IPS DF 6.9 (cell line): ENCODE measurements around the gene SLC9C2.
"Not testable (repeated sequence)": the region's sequence is repeated elsewhere in the genome, so short reads cannot be mapped to it uniquely, and the experiment has no call there.

Source experiments
- DNase-seq: peaks from one replicate; pipeline ENCODE4 v3.0.0-alpha.2; 2013; ENCODE audit warnings: low read depth, low spot score
- H3K27ac ChIP-seq: one replicate; pipeline ENCODE4 v1.5.1; 2013; ENCODE audit warnings: low read length, control low read depth
- H3K27me3 ChIP-seq: 2 replicates; pipeline ENCODE4 v1.6.1; 2013; ENCODE audit warnings: mild to moderate bottlenecking, low read length; ENCODE audit not compliant: control insufficient read depth, insufficient read depth
- H3K36me3 ChIP-seq: 2 replicates; pipeline ENCODE4 v1.6.1; 2013; ENCODE audit warnings: low read length; ENCODE audit not compliant: control insufficient read depth, insufficient read depth
- H3K4me1 ChIP-seq: 2 replicates; pipeline ENCODE4 v1.6.1; 2013; ENCODE audit warnings: low read length; ENCODE audit not compliant: control insufficient read depth, insufficient read depth
- H3K4me3 ChIP-seq: 2 replicates; pipeline ENCODE4 v1.5.1; 2013; ENCODE audit warnings: mild to moderate bottlenecking, low read length
- H3K9me3 ChIP-seq: 2 replicates; pipeline ENCODE4 v1.6.1; 2013; ENCODE audit warnings: low read length, inconsistent platforms; ENCODE audit not compliant: control insufficient read depth, insufficient read depth
- WGBS: extraction: QIAGEN DNeasy Blood & Tissue Kit; methylation state at CpG from one replicate; pipeline ENCODE4 v1.1.7; 2013; ENCODE audit warnings: mixed read lengths, missing lambda C conversion rate; ENCODE audit not compliant: insufficient read length, insufficient coverage; 5-methylcytosine and 5-hydroxymethylcytosine counted together

The SLC9C2 gene

DNA sequence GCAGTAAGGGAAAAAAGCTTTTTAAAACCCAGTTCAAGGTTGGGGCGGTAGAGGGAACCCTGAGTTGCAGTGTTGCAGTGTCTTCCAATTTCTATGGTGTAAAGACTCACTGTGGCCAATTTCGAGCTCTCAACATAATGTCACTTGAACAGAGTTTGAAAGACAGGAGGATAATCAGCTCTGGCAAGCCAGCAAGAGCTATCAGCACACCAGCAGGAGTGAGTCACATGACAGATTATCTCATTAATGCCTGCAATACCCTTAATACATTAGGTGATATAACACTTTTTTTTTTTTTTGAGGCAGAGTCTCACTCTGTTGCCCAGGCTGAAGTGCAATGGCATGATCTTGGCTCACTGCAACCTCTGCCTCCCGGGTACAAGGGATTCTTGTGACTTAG lies 22.8 kb downstream of the SLC9C2 start:
- H3K4me3 ChIP-seq: no peak overlapping the region
- no peaks in the 10 kb centered on the region for H3K4me1 ChIP-seq
- H3K36me3 ChIP-seq: no peaks in the 10 kb centered on the region
- WGBS: no CpG with 5 or more reads among the region's 3 CpGs
- no peak for DNase-seq
- H3K27ac ChIP-seq: no peak overlapping the region
- H3K9me3 ChIP-seq: no peaks in the 10 kb centered on the region
- H3K27me3 ChIP-seq: no peaks in the 10 kb centered on the region

DNA sequence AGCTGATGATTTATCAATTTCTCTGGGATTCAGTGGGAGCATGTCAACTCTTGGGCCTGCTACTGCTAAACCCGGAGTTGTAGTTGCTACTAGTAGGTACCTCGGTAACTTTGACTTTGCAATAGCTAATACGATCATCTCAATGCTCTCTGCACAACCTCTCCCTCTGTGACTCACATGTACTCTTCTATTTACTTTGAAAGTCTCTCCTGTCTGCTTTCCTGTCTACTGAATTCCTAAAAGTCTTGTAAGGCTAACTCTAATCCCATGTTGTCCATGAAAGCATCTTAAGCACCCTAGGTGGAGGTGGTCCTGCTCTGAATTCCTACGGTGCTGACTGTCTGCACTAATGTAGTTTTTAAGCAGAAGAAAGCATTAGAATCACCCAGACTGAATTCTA lies 29.3 kb downstream of the SLC9C2 start:
- H3K9me3 ChIP-seq: no peaks in the 10 kb centered on the region
- no peak for DNase-seq
- H3K4me3 ChIP-seq: no peak overlapping the region
- H3K27me3 ChIP-seq: no peaks in the 10 kb centered on the region
- no peak overlapping the region for H3K27ac ChIP-seq
- WGBS: no CpG with 5 or more reads among the region's 4 CpGs
- H3K4me1 ChIP-seq: no peaks in the 10 kb centered on the region
- no peaks in the 10 kb centered on the region for H3K36me3 ChIP-seq

DNA sequence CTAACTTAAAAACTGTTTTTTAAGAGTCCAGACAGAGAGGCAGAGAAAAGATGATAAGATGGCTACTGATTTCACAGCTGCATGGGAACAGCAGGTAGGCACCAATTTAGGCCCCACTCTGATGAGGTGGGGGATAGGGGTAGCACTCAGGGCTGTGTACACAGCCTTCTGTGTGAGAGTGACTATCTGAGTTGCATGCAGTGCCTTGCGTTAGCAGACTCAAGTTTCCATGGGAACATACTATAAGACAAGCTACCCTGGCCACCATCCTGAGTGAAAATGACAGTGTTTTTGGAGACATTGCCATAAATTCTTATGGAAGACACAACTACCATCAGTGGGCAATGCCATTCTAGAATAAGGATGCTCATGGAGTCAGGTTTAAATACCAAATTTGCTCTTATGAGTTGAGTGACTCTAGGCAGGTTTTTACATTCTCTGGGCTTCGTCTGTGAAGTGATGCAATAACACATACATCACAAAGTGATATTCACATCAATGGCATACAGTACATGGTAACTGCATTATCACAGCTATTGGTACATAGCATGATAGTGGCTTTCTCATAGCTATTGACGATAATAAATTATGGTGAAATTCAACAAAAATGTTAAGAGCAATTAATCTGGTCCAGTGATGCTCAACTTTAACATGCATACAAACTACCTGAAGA lies 30.5 kb downstream of the SLC9C2 start:
- H3K4me3 ChIP-seq: no peak overlapping the region
- no peaks in the 10 kb centered on the region for H3K4me1 ChIP-seq
- H3K36me3 ChIP-seq: no peaks in the 10 kb centered on the region
- no peak overlapping the region for H3K27ac ChIP-seq
- WGBS: no CpG with 5 or more reads among the region's 3 CpGs
- DNase-seq: no peak
- H3K9me3 ChIP-seq: no peaks in the 10 kb centered on the region
- no peaks in the 10 kb centered on the region for H3K27me3 ChIP-seq

DNA sequence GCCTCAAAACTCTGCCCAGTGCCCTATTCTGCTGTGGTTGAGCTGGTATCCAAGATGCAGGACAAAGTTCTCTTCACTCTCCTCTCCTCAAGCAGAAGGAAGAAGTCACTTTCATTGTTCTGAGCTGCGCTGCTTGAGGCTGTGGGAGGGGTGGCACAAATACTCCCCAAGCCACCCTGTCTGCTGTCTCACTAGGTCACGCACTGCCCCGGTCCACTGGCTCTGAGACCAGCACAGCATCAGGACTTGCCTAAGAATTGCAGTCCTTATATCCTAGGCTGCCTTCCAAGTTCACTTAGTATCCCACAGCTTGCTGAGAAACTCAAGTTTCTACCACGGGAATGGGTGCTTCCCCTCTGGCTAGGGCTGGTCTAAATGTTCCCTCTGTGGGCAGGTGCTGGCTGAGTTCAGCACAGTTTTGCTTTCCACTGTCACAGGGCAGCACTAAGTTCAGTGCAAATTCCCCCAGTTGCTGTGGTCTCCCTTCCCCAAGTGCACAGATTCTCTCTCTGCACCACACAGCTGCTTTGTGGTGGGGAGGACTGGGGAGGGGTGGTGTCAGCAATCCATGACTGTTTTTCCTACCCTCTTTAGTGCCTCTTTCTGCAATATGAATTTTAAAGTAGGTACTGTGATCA lies 32.4 kb downstream of the SLC9C2 start:
- Histone ChIP-seq H3K27ac (no peak overlapping the region), H3K27me3 (no peaks in the 10 kb centered on the region), H3K4me3 (no peak overlapping the region), H3K9me3 (no peaks in the 10 kb centered on the region), H3K36me3 (no peaks in the 10 kb centered on the region), H3K4me1 (no peaks in the 10 kb centered on the region)
- no peak for DNase-seq
- WGBS: no CpG with 5 or more reads among the region's 4 CpGs

DNA sequence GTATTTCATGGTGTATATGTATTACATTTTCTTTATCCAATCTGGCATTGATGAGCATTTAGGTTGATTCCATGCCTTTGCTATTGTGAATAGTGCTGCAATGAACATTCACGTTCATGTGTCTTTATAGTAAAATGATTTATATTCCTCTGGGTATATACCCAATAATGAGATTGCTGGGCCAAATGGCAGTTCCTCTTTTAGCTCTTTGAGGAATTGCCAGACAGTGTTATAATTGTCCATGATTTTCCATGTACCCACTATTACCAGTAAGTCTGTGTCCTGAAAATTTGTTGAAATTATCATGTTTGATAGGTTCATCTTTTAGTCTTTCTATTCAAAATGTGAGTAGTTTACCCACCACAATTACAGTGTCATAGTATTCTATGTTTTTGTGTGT lies 34.4 kb downstream of the SLC9C2 start:
- WGBS: no CpG with 5 or more reads among the region's 1 CpG
- Histone ChIP-seq H3K27me3 (no peaks in the 10 kb centered on the region), H3K9me3 (no peaks in the 10 kb centered on the region), H3K36me3 (no peaks in the 10 kb centered on the region), H3K4me3 (no peak overlapping the region), H3K27ac (no peak overlapping the region), H3K4me1 (no peaks in the 10 kb centered on the region)
- DNase-seq: no peak

GRCh38 chr1:173563846-173564245 lies 39.0 kb downstream of the SLC9C2 start:
- no CpG with 5 or more reads among the region's 1 CpG for WGBS

GRCh38 chr1:173562813-173563212 lies 40.1 kb downstream of the SLC9C2 start:
- no peak overlapping the region for H3K27ac ChIP-seq
- no peaks in the 10 kb centered on the region for H3K4me1 ChIP-seq
- DNase-seq: no peak
- WGBS: no CpG with 5 or more reads among the region's 6 CpGs
- no peak overlapping the region for H3K4me3 ChIP-seq
- H3K9me3 ChIP-seq: no peaks in the 10 kb centered on the region
- H3K36me3 ChIP-seq: no peaks in the 10 kb centered on the region
- no peaks in the 10 kb centered on the region for H3K27me3 ChIP-seq

More at GRCh38 chr1:173563846-173564245, 39.0 kb downstream of the SLC9C2 start:
- H3K27ac ChIP-seq, H3K36me3 ChIP-seq, H3K4me3 ChIP-seq, DNase-seq, H3K4me1 ChIP-seq, H3K9me3 ChIP-seq, H3K27me3 ChIP-seq: not testable (repeated sequence)

DNA sequence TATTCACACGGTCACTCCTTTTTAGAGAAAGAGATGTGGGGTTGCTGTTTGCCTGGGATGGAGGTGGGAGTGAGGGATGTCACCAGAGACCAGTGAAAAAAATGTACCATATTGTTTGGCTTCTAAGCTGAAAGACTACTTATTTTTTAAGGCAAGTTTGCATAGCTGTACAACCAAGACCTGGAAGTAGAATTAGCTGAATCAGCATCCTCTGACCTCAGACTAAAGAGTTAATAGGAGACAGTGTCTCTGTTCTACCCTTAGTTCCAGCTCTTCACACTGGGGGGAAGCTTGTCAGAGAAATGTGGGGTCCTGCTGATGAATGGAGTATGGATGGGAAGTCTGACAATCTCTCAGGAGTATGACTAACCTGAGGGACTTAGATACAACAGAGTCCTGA lies 41.6 kb downstream of the SLC9C2 start:
- H3K27ac ChIP-seq: no peak overlapping the region
- no peak for DNase-seq
- no peaks in the 10 kb centered on the region for H3K36me3 ChIP-seq
- no peak overlapping the region for H3K4me3 ChIP-seq
- H3K27me3 ChIP-seq: no peaks in the 10 kb centered on the region
- H3K9me3 ChIP-seq: no peaks in the 10 kb centered on the region
- no peaks in the 10 kb centered on the region for H3K4me1 ChIP-seq
- no CpG with 5 or more reads among the region's 1 CpG for WGBS

DNA sequence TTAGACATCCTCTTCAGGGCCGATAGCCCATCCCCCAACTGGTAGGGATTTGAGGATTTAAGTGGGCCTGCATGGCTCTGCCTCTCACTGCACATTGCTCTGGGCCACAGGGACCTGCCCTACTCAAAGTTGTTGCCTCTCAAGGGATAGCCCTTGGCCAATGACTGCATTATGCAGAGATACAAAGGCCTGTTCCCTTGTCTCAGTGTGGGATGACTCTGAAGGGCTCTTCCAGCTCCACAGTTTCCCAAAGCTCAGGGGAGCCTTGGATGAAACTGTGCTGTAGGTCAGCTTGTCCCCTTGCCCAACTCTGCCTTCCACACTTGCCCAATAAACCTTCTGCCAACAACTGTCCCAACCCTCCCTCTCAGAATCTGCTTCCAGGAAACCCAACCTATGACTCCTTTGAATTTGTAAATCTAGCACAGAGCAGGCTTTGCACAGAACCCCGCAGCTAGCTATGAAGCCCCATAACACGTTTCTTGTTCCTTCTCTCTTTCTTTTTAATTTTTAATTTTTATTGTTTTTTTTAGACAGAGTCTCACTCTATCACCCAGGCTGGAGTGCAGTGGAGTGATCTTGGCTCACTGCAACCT lies 42.5 kb downstream of the SLC9C2 start:
- H3K4me3 ChIP-seq: no peak overlapping the region
- DNase-seq: no peak
- H3K9me3 ChIP-seq: no peaks in the 10 kb centered on the region
- H3K27me3 ChIP-seq: no peaks in the 10 kb centered on the region
- no CpG with 5 or more reads among the region's 3 CpGs for WGBS
- H3K4me1 ChIP-seq: no peaks in the 10 kb centered on the region
- no peaks in the 10 kb centered on the region for H3K36me3 ChIP-seq
- H3K27ac ChIP-seq: no peak overlapping the region

GRCh38 chr1:173555651-173556305 lies 47.1 kb downstream of the SLC9C2 start:
- no peak for DNase-seq
- no peaks in the 10 kb centered on the region for H3K9me3 ChIP-seq
- H3K4me1 ChIP-seq: no peaks in the 10 kb centered on the region
- H3K27ac ChIP-seq: no peak overlapping the region
- H3K27me3 ChIP-seq: no peaks in the 10 kb centered on the region
- WGBS: no CpG with 5 or more reads among the region's 5 CpGs
- no peak overlapping the region for H3K4me3 ChIP-seq
- H3K36me3 ChIP-seq: no peaks in the 10 kb centered on the region
